GM19328 (cell line): Measurements from ENCODE around the gene LIN37.

Experiments used
- ATAC-seq: cut with Tn5 transposase; IDR thresholded peaks from one replicate; pipeline ENCODE4 v1.9.1; 2021; ENCODE audit warnings: mild to moderate bottlenecking, moderate library complexity; ENCODE audit not compliant: unreplicated experiment

Gene LIN37

GRCh38 chr19:35751839-35752745, 3.7 kb downstream of the LIN37 start:
- ATAC-seq = no peak

GRCh38 chr19:35752746-35753350, 4.5 kb downstream of the LIN37 start:
- no peak for ATAC-seq

DNA sequence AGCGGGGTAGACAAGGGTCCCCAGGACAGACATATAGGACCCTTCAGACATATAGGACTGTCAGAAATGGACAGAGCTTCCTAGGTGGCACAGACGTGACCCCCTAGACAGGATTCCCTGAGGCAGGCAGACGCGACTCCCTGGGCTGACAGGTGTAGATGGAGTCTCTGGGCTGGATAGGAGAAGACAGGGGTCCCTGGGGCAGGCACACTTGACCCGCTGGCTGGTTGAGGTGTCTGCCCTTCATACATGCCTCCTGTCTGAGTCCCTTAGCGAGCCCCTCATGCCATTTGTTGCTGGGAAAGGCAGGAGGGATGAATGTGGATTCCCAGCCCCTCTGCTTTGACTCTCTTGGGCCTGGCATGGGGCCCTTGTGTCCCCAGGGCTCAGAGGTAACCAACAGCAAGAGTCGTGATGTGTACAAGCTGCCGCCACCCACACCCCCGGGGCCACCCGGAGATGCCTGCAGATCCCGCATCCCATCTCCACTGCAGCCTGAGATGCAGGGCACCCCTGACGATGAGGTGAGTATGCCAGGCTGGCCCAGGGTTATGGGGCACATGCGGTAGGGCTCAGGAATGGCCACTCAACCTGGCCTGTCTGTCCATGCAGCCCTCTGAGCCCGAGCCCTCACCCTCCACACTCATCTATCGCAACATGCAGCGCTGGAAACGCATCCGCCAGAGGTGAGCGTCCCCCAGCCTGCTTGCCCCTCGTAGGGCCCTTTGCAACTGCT, 5.4 kb downstream of the LIN37 start:
- no peak for ATAC-seq

- no peak for ATAC-seq
Observed at GRCh38 chr19:35754370-35755130, 6.2 kb downstream of the LIN37 start.

DNA sequence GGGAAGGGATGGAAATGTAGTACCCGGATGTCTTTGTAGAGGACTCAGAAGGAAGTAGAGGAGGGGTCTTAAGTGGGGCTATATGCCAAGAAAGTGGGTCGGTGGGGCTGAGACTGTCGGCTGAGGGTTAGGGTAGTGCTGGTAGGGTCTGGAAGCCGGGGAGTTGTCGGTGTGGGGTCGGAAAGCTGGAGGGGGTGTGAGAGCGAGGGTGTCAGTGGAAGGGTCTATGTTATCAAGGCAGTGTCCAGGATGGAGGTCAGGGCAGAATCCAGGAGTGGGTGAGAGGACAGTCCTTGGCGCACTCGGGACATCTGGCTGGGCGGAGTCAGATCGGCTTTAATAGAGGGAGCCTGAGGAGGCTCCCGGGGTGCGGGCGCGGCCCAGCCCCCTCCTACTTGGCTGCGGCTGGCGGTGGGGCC, 6.8 kb downstream of the LIN37 start:
- ATAC-seq = no peak

GRCh38 chr19:35755550-35756376, 7.4 kb downstream of the LIN37 start:
- no peak for ATAC-seq

DNA sequence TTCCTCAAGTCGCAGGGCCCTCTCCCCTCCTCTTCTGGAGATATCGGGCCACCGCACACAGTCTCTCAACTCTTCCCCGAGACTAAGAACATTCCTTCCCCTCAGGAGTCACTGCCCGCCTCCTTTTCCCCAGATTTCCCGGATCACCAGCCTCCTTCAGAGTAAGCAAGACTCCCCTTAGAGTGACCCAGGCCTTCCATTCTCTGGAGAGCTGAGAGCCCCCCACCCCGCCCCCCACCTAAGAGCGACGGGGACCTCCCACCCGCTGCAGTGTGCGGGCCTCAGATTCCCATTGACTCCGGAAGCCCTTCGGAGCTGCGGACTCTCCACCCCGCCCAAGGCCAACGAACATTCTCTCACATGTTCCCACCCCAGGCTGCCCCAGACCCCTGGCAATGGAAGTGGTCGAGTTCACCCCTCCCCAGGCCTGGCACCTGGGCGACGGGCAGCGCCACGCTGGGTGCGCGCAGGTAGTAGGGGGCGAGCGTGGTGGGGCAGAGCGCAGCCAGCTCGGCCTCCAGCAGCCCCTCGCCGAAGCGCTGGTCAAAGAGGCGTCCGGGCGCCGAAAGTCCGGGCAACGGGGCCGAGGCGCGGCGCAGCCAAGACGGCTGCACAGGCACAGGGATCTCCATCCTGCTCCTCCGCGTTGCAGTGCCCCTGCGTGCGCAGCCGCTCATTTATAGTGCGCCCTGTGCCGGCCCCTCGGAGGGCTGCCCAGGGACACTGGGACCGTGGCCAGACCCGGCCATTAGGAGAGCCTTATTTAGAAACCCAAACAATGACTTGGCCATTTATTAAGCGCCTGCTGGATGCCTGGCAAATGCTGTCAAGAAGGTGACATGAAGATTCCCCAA, 8.2 kb downstream of the LIN37 start, which contains the start of gene HSPB6:
HSPB6 (minus strand) TSS at position 653 of the 854 bp plus-strand sequence; CDS start at position 632, 21 bp downstream.
- ATAC-seq = no peak

GRCh38 chr19:35757231-35757748, 8.9 kb downstream of the LIN37 start:
- ATAC-seq = no peak

GRCh38 chr19:35757749-35758608, 9.6 kb downstream of the LIN37 start, which contains the start of gene PROSER3:
Gene PROSER3, plus strand, starts transcription at chr19:35758176. Its CDS starts 40 bp downstream, at chr19:35758216.
- ATAC-seq = peak; percentile 96

- no peak for ATAC-seq
Observed at GRCh38 chr19:35759697-35760096, 11.3 kb downstream of the LIN37 start.

DNA sequence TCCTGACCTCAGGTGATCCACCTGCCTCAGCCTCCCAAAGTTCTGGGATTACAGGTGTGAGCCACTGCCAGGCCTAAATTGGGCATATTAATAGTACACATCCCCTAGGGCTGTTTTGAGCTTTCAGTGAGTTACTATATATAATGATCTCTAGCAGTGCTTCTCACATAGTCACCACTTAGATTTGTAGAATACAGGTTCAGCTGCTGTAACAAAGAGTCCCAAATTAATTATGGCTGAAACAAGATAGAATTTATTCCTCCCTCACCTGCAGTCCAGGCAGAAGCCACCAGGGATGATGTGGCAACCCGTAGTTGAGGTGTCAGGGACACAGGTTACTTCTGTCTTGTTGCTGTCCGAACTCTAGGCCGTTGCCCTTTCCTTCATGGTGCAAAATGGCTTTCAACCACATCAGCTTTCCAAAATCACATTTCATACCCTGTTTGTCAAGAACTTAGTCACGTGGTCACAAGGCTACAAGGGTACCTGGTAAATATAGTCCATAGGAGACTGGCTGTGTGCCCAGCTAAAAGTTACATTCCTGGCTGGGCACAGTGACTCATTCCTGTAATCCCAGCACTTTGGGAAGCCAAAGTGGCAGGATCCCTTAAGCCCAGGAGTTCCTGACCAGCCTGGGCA, 12.5 kb downstream of the LIN37 start:
- no peak for ATAC-seq

DNA sequence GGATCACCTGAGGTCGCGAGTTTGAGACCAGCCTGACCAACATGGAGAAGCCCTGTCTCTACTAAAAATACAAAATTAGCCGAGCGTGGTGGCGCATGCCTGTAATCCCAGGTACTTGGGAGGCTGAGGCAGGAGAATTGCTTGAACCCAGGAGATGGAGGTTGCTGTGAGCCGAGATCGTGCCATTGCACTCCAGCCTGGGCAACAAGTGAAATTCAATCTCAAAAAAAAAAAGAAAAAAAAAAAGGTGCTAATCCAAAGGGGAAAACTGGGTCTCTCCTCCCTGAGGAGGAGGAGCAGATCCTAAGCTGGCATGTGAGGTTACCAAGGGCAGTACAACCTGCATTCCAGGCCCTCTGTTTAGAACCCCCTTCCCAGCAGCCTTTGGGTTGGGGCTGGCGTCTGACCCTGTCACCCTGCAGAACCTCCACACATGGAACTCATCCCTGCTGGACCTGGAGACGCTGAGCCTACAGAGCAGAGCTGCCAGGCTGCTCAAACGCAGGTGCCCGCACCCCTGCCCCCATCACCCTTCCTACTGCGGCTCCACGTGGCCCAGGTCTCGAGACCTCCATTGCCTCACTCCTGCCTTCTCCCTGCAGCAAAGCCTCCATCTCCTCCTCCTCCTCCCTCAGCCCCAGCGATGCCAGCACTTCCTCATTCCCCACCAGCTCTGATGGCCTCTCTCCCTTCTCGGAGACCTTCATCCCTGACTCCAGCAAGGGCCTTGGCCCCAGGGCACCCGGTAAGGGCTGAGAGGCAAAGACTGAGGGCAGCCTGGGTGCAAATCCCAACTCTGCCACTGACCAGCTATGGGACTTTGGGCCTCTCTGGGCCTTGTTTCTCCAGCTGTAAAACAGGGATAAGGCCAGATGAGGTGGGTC, 16.3 kb downstream of the LIN37 start:
- ATAC-seq = no peak

GRCh38 chr19:35766571-35767104, 18.3 kb downstream of the LIN37 start:
- ATAC-seq = no peak

- no peak for ATAC-seq
Observed at GRCh38 chr19:35767288-35768081, 19.1 kb downstream of the LIN37 start.

DNA sequence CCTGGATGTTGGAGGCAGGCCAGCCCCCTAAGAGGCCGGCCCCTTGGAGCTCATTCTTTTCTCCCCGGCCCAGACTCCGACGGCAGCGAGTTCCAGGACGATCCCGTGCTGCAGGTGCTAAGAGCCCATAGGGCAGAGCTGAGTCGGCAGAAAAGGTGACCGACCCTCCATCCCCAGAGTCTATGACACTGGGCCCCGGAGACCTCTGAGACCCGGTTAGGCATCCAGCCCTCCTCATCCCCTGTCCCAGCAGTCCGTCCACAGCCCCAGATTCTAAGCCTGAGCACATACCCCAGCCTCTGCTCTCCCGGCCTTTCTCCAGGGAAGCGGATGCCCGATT, 19.7 kb downstream of the LIN37 start:
- no peak for ATAC-seq
